PC-3 (cell line): ENCODE data around the gene TBCC.

Experiments
- EZH2 ChIP-seq: fragments of 300-600 bp; sonication (generic); IDR thresholded peaks from one replicate; pipeline ENCODE4 v1.6.1; 2017; ENCODE audit warnings: antibody characterized with exemption, mild to moderate bottlenecking, low read length; ENCODE audit not compliant: unreplicated experiment
- EZH2phosphoT487 ChIP-seq: fragments of 300-600 bp; sonication (generic); IDR thresholded peaks from 2 replicates; pipeline ENCODE4 v1.6.1; 2018; ENCODE audit warnings: mild to moderate bottlenecking, antibody characterized with exemption, low read length, borderline replicate concordance
- TF ChIP-seq, protein P1 (sequence below): fragments of 300-600 bp; sonication (generic); conservative IDR thresholded peaks from 2 replicates; pipeline ENCODE4 v1.5.1; 2017; ENCODE audit warnings: antibody characterized with exemption, low read depth, mild to moderate bottlenecking, low read length

DNA sequence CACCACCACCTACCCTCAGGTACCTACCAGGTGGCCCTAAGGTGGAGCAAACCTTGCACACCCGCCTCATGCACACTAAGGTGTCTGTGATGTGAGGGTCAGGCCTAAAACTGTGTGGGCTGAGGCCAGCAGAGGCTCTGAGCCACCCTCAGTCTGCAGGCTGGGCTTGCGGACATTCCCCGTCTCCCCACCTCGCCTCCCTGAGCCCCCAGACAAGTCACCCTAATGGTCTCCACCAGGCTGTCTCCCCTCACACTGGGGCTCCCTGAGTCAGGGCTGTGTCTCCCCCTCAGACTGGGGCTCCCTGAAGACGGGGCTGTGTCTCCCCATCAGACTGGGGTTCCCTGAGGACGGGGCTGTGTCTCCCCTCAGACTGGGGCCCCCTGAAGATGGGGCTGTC, 36.0 kb downstream of the TBCC start:
- TF ChIP-seq EZH2phosphoT487 (no peak), EZH2 (no peak)
- TF ChIP-seq, protein P1, sequence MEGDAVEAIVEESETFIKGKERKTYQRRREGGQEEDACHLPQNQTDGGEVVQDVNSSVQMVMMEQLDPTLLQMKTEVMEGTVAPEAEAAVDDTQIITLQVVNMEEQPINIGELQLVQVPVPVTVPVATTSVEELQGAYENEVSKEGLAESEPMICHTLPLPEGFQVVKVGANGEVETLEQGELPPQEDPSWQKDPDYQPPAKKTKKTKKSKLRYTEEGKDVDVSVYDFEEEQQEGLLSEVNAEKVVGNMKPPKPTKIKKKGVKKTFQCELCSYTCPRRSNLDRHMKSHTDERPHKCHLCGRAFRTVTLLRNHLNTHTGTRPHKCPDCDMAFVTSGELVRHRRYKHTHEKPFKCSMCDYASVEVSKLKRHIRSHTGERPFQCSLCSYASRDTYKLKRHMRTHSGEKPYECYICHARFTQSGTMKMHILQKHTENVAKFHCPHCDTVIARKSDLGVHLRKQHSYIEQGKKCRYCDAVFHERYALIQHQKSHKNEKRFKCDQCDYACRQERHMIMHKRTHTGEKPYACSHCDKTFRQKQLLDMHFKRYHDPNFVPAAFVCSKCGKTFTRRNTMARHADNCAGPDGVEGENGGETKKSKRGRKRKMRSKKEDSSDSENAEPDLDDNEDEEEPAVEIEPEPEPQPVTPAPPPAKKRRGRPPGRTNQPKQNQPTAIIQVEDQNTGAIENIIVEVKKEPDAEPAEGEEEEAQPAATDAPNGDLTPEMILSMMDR, result no peak
